D721Med (cell line): Measurements from ENCODE around the gene FTO.

Source experiments
- DNase-seq: peaks from one replicate; pipeline ENCODE4 v3.0.0; 2011; ENCODE audit warnings: low spot score; ENCODE audit not compliant: insufficient read length
- FAIRE-seq: peaks from 2 replicates; lab custom pipeline; 2011; peaks lifted over from hg19 to GRCh38; lab: Jason Lieb, UNC
- TF ChIP-seq, protein P1 (sequence below): IDR thresholded peaks from 2 replicates; pipeline ENCODE4 v1.5.1; 2012; ENCODE audit warnings: mild to moderate bottlenecking, control low read depth; ENCODE audit not compliant: insufficient read depth; ENCODE audit errors: missing control alignments

Gene FTO

DNA sequence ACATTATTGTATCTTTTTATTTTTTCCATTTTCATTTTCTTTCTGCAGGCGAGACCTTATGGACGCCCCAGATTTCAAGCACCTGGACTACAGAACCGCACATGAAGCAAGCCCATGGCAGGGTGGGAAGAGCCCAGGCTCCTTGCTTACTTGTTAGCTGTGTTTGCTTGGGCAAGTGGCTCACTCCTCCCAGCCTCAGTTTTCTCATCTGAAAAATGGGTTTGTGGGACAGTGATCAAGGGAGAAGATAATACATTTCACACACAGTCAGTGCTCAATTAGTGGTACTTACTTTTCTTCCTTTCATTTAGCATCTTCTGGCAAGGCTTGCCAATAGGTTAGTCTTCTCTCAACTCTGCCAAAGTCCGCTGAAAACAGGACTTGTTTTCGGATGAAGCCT is 465.2 kb downstream of the FTO start:
- FAIRE-seq (no peak), DNase-seq (no peak)
- TF ChIP-seq, protein P1, sequence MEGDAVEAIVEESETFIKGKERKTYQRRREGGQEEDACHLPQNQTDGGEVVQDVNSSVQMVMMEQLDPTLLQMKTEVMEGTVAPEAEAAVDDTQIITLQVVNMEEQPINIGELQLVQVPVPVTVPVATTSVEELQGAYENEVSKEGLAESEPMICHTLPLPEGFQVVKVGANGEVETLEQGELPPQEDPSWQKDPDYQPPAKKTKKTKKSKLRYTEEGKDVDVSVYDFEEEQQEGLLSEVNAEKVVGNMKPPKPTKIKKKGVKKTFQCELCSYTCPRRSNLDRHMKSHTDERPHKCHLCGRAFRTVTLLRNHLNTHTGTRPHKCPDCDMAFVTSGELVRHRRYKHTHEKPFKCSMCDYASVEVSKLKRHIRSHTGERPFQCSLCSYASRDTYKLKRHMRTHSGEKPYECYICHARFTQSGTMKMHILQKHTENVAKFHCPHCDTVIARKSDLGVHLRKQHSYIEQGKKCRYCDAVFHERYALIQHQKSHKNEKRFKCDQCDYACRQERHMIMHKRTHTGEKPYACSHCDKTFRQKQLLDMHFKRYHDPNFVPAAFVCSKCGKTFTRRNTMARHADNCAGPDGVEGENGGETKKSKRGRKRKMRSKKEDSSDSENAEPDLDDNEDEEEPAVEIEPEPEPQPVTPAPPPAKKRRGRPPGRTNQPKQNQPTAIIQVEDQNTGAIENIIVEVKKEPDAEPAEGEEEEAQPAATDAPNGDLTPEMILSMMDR = no peak

DNA sequence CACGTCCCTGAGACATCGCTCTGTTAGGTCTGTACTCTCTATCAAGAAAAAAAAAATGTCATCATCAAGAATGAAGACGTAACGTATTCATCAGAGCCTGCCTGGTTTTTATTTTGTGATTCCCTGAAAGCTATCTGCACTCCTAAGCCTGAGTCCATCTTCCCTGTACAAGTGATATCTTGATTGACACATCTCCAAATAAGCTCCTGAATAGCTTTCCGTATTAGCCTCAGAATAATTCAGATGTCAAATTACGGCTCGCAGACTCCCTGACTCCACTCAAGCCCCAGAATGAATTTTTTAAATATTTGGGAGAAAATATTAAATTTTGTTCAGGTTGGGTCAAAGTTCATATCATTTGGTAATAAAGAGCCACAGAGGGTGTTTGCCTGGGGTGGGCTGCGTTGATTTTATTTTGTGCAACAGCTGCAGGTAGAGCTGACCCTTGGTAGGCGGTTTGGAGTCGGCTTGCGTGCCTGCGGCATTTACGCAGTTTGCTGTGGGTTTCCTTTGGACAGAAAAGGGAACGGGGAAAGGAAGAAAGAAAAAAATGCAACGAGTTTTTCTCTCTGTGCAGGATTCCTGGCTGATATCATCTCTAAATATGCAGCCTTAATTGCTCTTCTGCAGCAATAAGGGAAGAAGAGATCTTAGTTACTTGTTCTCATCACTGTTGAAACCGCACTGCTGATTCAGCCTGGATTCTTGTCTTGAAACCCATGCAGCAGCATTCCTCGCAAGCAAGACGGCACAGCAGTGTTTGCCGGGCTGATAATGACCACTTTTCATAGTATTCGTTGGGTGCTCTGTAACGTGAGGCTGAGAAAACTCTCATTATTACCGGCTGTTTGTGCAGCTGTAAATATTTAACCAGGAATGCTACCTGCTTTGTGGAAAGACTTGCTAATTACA is 467.9 kb downstream of the FTO start:
- FAIRE-seq (no peak), DNase-seq (no peak)
- TF ChIP-seq, protein P1 = no peak

DNA sequence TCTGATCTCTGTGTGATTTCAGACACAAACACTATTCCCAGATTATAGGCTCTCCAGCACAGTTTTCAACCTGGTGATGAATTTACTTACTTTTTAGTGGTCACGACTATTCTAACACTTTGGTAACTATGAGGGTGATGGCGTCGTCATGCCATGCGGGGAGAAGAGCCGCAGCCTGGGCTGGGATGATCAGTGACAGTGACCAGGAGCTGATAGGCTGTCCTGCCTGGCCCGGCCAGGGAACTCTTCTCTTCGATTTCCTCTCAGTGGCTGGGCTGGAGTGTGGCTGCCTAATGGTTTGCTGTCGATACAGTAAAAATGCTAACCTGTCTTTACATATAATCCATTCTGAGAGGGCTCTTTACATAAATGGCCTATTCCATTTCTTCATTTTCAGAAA is 469.5 kb downstream of the FTO start:
- no peak for DNase-seq
- no peak for FAIRE-seq

DNA sequence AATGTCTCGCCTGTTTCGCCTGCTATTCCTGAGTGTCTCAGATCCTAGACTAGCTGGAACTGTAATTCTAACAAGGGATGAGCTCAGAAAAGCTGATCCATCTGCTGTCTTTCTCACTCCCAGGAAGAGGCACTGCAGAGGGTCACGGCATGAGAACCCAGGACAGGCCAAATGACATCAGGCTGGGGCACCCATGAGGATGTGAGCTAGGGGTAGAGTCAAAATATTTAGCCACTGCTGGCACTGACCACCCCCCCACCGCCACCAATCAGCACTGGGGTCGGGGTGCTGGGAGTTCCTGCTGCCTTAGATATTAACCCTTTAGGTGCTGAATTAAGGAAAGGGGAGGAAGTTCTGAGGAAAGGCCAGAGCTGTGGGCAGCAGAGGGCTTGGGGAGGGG is 470.2 kb downstream of the FTO start:
- TF ChIP-seq, protein P1 = no peak
- DNase-seq (no peak), FAIRE-seq (no peak)

More for the DNA sequence above, 469.5 kb downstream of the FTO start:
- TF ChIP-seq, protein P1 = no peak

DNA sequence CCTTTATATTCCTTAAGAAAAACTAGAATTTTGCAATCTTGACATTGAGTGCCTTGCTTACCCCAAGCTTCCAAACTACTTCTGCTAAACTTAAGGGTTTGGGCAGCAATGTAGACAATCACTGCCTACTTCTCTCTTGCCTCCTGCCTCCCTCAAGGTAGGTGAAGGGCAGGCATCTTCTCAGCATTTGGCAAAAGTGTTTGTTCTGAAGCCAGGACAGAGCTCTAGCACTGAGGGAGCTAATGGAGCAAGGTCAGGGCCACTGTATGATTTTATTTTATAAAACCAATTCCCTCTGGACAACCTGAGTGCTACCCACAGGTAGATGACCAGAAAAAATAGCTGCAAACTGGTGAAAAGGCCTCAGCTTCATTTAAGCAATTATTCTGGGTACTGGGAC is 470.8 kb downstream of the FTO start:
- DNase-seq = no peak
- no peak for FAIRE-seq

DNA sequence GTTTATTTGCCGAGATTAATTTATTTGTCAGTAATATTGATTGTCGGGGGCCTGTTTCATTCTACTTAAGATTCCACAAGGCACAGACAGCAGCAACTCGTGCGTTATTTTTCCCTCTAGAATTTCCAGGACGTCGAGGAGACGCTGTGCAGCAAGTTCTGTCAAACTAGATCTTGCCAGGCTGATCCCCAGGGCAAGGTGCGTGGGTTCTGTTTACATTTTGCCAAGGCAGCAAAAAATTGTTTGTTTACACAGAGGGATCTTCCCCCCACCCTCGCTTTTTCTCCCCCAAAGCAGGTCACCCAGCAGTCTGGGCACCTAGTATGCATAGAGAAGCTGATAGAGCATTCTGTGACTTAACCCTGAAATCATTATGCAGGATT is 471.2 kb downstream of the FTO start:
- FAIRE-seq (no peak), DNase-seq (no peak)
- TF ChIP-seq, protein P1 = no peak

More for the DNA sequence above, 470.8 kb downstream of the FTO start:
- TF ChIP-seq, protein P1 = no peak
